ENCODE results near the gene CYP4F8. TPM values are rescaled to one million over a fixed set of nuclear protein-coding genes. Genes with fewer than 3 reads are reported as not detected.
"Not testable (repeated sequence)": the region's sequence is repeated elsewhere in the genome, so short reads cannot be mapped to it uniquely, and the experiment has no call there.

Gene CYP4F8
- total RNA-seq: not detected

GRCh38 chr19:15614507-15615379, at the start of gene CYP4F8:
Gene CYP4F8 (plus strand): TSS chr19:15615218. CDS start chr19:15615617, 399 bp downstream.
- no peak for DNase-seq (ENCODE audit: low spot score in 2 of 2)
- no peak for FAIRE-seq

DNA sequence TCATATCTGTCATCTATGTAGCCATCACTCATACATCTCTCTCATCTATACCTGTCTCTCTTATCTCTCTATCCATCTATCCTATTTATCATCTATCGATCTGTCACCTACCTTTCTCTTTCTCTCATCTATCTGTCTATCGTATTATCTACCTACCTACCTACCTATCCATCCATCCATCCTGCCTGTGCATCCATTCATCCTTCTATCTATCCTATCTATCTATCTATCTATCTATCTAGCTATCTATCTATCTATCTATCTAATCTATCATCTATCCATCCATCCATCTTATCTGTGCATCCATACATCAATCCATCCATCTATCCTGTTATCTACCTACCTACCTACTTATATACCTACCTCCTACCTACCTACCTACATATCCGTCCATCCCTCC, 44.6 kb upstream of the CYP4F8 start:
- FAIRE-seq (no peak), DNase-seq (ENCODE audit: low spot score in 2 of 2) (no peak)

- FAIRE-seq (no peak), DNase-seq (ENCODE audit: low spot score in 2 of 2) (no peak)
Observed at GRCh38 chr19:15575406-15575805, 39.6 kb upstream of the CYP4F8 start.

DNA sequence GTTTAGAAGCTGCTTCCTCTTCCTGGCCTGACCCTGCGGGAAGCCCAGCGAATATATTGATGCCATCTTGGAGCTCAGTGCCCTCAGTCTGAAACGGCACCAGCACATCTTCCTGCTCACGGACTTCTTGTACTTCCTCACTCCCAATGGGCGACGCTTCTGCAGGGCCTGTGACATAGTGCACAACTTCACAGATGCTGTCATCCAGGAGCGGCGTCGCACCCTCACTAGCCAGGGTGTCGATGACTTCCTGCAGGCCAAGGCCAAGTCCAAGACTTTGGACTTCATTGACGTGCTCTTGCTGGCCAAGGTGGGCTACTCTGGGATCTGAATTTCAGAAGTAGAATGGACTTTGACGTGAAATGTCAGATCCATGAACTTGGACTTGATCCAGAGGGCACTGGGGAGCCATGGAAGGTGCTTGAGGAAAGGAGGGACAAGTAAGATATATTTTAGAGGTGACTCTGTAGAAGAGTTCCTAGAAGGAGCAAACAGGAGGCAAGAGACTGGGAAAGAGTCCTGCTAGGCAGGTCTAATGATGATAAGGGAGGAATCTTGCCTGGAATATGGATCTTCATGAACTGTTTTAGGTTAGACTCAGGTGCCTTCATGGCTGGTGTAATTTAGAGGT, 38.4 kb upstream of the CYP4F8 start:
- FAIRE-seq: no peak
- DNase-seq (ENCODE audit: low spot score in 2 of 2): no peak

DNA sequence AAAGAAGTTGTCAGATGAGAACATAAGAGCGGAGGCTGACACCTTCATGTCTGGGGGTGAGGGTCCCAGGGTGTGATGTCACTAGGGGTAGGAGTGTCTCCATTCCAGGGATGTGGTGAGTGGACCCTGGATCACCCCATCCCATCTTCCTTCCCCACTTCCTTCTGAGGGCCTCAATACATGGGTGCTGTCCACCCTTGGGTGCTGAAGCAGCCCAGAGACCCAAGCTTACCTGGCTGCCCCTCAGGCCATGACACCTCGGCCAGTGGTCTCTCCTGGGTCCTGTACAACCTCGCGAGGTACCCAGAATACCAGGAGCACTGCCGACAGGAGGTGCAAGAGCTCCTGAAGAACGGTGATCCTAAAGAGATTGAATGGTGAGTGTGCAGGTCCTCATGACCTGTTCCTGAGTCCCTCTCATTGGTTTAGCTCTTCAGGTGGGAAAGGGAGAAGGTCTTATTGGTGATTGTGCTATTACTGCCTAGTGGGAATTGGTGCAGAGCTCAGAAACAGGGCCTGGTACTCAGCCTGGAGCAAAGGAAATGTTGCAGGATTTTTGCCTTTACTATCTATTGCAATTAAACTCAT, 37.7 kb upstream of the CYP4F8 start:
- DNase-seq (ENCODE audit: low spot score in 2 of 2): no peak

GRCh38 chr19:15583346-15583745, 31.7 kb upstream of the CYP4F8 start:
- FAIRE-seq (no peak), DNase-seq (ENCODE audit: low spot score in 2 of 2) (no peak)

More for the DNA sequence above, 37.7 kb upstream of the CYP4F8 start:
- no peak for FAIRE-seq

DNA sequence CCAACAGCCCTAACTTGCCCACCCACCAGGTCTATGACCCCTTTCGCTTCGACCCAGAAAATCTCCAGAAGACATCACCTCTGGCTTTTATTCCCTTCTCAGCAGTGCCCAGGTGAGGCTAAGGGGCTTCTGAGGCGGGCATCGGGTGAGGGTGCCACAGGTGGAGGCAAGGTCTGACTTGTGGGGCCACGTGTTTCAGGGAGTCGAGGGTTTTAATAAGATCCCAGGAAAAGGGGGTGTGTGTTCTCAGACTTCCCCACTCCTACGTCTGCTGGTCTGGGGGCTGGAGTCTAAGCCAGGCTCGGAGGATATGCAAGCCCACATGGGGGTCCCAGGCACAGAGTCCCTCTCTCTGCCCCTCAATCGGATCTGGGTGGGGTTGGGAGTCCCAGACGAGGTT, 30.9 kb upstream of the CYP4F8 start:
- no peak for FAIRE-seq
- DNase-seq (ENCODE audit: low spot score in 2 of 2): no peak

GRCh38 chr19:15584541-15585115, 30.4 kb upstream of the CYP4F8 start:
- FAIRE-seq (no peak), DNase-seq (ENCODE audit: low spot score in 2 of 2) (peak; percentile 31 to 74)

- FAIRE-seq: no peak
Observed at GRCh38 chr19:15587663-15588062, 27.4 kb upstream of the CYP4F8 start.

GRCh38 chr19:15588265-15588664, 26.8 kb upstream of the CYP4F8 start:
- DNase-seq (ENCODE audit: low spot score in 2 of 2): no peak
- FAIRE-seq: no peak

More at GRCh38 chr19:15587663-15588062, 27.4 kb upstream of the CYP4F8 start:
- no peak for DNase-seq (ENCODE audit: low spot score in 2 of 2)

DNA sequence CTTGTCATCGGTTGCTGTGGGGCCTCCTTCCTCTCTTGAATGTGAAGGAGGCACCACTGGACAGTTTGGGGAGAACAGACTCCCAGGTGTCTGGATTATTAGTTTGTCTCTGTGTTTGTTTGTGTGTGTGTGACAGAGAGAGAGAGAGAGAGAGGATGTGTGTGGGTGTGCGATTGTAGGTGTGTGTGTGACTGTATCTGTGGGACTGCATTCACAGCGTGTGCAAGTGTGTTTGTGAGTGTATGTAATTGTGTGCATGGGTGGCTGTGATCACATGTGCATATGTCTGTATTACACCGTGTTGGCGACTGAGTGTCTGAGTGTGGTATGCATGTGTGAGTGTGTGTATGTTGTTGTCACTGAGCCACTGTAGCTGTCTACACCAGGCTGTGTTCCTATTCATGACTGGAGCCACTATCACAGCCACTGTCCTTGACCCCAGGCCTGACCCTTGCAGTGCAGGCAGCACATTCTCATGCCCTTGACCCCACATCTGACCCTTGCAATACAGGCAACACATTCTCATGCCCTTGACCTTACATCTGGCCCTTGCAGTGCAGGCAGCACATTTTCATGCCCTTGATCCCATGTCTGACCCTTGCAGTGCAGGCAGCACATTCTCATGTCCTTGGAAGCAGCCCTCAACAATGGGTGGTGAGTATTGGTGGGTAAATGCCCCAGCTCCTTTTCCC, 25.1 kb upstream of the CYP4F8 start:
- FAIRE-seq: no peak
- no peak for DNase-seq (ENCODE audit: low spot score in 2 of 2)

GRCh38 chr19:15591796-15592195, 23.2 kb upstream of the CYP4F8 start:
- FAIRE-seq (no peak), DNase-seq (ENCODE audit: low spot score in 2 of 2) (no peak)

DNA sequence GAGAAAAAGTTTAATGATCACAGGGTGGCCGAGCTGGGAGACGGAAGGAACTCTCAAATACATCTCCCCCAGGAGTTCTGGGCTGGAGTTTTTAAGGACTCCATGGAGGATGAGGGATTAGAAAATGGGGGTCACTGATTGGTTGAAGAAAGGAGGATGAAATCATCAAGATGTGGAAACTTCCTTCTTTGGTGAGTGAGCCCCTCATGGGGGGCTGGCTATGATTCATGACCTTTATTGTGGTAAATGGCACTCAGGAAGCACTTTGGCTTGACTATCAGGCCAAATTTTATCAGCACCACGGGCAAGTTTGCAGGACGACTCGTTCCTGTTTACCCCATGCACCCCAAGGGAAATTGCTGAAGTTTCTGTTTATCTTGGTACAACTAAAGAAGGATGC, 22.5 kb upstream of the CYP4F8 start:
- not testable (repeated sequence) for FAIRE-seq

DNA sequence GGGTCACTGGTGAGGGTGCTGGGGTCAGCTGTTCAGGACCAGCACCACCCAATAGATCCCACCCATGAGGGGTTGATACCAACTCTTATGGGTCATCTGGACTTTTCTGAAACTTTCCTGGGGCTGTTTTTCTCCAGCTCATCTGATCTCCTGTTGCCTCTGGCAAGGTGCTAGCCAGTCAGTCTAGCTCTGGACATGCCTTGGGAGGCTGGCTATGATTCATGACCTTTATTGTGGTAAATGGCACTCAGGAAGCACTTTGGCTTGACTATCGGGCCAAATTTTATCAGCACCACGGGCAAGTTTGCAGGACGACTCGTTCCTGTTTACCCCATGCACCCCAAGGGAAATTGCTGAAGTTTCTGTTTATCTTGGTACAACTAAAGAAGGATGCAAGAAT, 21.3 kb upstream of the CYP4F8 start:
- not testable (repeated sequence) for DNase-seq (ENCODE audit: low spot score in 2 of 2); FAIRE-seq

More for the DNA sequence above, 22.5 kb upstream of the CYP4F8 start:
- not testable (repeated sequence) for DNase-seq (ENCODE audit: low spot score in 2 of 2)

DNA sequence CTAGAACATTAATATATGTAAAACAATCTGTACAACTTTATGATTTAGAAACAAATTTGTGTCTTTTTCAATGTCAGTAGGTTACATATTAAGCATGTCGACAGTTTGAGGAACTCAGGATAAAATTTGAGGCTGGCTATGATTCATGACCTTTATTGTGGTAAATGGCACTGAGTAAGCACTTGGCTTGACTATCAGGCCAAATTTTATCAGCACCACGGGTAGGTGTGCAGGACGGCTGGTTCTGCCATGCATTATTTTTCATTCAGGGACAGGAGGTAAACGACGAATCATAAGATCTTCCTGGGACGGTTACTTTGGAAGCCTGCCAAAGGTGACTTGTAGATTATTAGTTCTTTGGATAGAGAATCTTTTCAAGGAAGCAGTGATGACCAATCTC, 19.9 kb upstream of the CYP4F8 start:
- no peak for DNase-seq (ENCODE audit: low spot score in 2 of 2)
- FAIRE-seq: no peak

GRCh38 chr19:15607978-15608925, 6.8 kb upstream of the CYP4F8 start:
- DNase-seq (ENCODE audit: low spot score in 2 of 2); FAIRE-seq: not testable (repeated sequence)

DNA sequence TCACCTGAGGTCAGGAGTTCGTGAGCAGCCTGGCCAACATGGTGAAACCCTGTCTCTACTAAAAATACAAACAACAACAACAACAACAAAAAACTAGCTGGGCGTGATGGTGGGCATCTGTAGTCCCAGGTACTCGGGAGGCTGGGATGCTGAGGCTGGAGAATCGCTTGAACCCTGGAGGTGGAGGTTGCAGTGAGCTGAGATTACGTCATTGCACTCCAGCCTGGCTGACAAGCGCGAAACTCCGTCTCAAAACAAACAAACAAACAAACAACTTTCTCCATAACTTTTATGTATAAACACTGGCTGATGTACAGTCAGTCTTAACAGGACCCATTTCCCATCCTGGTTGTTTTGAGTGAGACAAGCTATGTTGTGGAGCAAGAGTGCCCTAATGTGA, 5.8 kb upstream of the CYP4F8 start:
- FAIRE-seq (no peak), DNase-seq (ENCODE audit: low spot score in 2 of 2) (no peak)

DNA sequence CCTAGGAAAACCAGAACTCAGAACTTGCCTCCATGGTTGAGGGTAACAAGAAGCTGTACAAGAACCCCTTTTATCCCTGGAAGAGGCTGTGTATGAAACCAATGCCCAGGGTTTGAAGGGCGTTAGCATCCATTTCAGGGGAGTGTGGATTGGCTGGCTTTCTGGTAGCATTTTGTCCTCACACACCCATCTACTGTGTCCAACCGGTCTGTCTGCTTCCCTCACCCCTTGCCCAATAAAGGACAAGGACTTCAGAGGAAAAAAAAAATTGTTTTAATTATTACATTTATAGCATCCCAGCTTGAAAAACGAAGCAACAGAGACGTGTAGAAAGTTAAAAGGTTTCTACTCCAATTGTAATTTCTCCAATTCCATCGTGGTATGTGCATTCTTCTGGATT, 2.7 kb upstream of the CYP4F8 start:
- no peak for DNase-seq (ENCODE audit: low spot score in 2 of 2)
- FAIRE-seq: no peak

GRCh38 chr19:15613338-15613737, 1.7 kb upstream of the CYP4F8 start:
- FAIRE-seq: no peak
- no peak for DNase-seq (ENCODE audit: low spot score in 2 of 2)
